ENCODE data around the gene MYO1D. TPM values are rescaled to one million over a fixed set of nuclear protein-coding genes. Genes with fewer than 3 reads are reported as not detected.

Gene MYO1D
- total RNA-seq, 1 donor from 2014 or later, result 73.3 TPM

- no peak for TF ChIP-seq CTCF (IDR thresholded peaks at IDR 0.05)
- no peak for DNase-seq
- no peaks in the 10 kb centered on the region for H3K9me3 ChIP-seq
- no peaks in the 10 kb centered on the region for H3K27me3 ChIP-seq
- no peak overlapping the region for H3K4me3 ChIP-seq
- intact Hi-C loops (cut with DNase I), result no loop called here
- no peaks in the 10 kb centered on the region for H3K36me3 ChIP-seq
- H3K27ac ChIP-seq, result no peak overlapping the region
- no peak for ATAC-seq
- H3K4me1 ChIP-seq, result no peaks in the 10 kb centered on the region
Measured at GRCh38 chr17:32549559-32549958, 327.4 kb downstream of the MYO1D start.

GRCh38 chr17:32546031-32546444 lies 330.9 kb downstream of the MYO1D start:
- DNase-seq (no peak), ATAC-seq (no peak)
- H3K27me3 ChIP-seq, result no peaks in the 10 kb centered on the region
- TF ChIP-seq CTCF (IDR thresholded peaks at IDR 0.05), result no peak
- H3K4me1 ChIP-seq, result no peaks in the 10 kb centered on the region
- no peak overlapping the region for H3K4me3 ChIP-seq
- H3K27ac ChIP-seq, result no peak overlapping the region
- H3K9me3 ChIP-seq, result no peaks in the 10 kb centered on the region
- intact Hi-C loops (cut with DNase I), result no loop called here
- no peaks in the 10 kb centered on the region for H3K36me3 ChIP-seq

GRCh38 chr17:32542186-32542585 lies 334.7 kb downstream of the MYO1D start:
- intact Hi-C loops (cut with DNase I), result no loop called here
- Histone ChIP-seq H3K9me3 (no peaks in the 10 kb centered on the region), H3K27me3 (no peaks in the 10 kb centered on the region), H3K27ac (no peak overlapping the region), H3K4me3 (no peak overlapping the region), H3K4me1 (peaks cover 2% of the 10 kb centered on the region), H3K36me3 (no peaks in the 10 kb centered on the region)
- ATAC-seq (no peak), DNase-seq (no peak)
- TF ChIP-seq CTCF (IDR thresholded peaks at IDR 0.05), result no peak

- no peak for ATAC-seq
Measured at GRCh38 chr17:32541640-32542039, 335.3 kb downstream of the MYO1D start.

GRCh38 chr17:32536736-32537643 lies 339.9 kb downstream of the MYO1D start:
- Histone ChIP-seq H3K4me3 (no peak overlapping the region), H3K27me3 (no peaks in the 10 kb centered on the region), H3K36me3 (no peaks in the 10 kb centered on the region), H3K4me1 (peaks cover 4% of the 10 kb centered on the region), H3K9me3 (no peaks in the 10 kb centered on the region), H3K27ac (no peak overlapping the region)
- no peak for DNase-seq
- peak; percentile 53 for ATAC-seq
- intact Hi-C loops (cut with DNase I), result no loop called here
- no peak for TF ChIP-seq CTCF (IDR thresholded peaks at IDR 0.05)

More at GRCh38 chr17:32541640-32542039, 335.3 kb downstream of the MYO1D start:
- H3K9me3 ChIP-seq, result no peaks in the 10 kb centered on the region
- peaks cover 4% of the 10 kb centered on the region for H3K4me1 ChIP-seq
- no peak for DNase-seq
- no peaks in the 10 kb centered on the region for H3K36me3 ChIP-seq
- no peaks in the 10 kb centered on the region for H3K27me3 ChIP-seq
- no peak overlapping the region for H3K4me3 ChIP-seq
- intact Hi-C loops (cut with DNase I), result no loop called here
- H3K27ac ChIP-seq, result no peak overlapping the region
- no peak for TF ChIP-seq CTCF (IDR thresholded peaks at IDR 0.05)

Data from upper lobe of right lung (tissue), 1 donor.